Chondrocyte (in vitro differentiated cells): ENCODE data around the gene UGT2B17. TPM values are rescaled to one million over a fixed set of nuclear protein-coding genes. Genes with fewer than 3 reads are reported as not detected.
"Not testable (repeated sequence)": the region's sequence is repeated elsewhere in the genome, so short reads cannot be mapped to it uniquely, and the experiment has no call there.

Experiments
- DNase-seq: peaks from one replicate; pipeline ENCODE4 v3.0.0; 2021; ENCODE audit warnings: mixed read lengths, low spot score
- H3K27ac Mint-ChIP-seq: one replicate; pipeline ENCODE4 v1.8.0; 2021; ENCODE audit warnings: mild to moderate bottlenecking, moderate library complexity, mixed read lengths; ENCODE audit not compliant: unreplicated experiment
- H3K27me3 Mint-ChIP-seq: 2 replicates; pipeline ENCODE4 v1.8.0; 2021; ENCODE audit warnings: low read depth, mixed read lengths
- H3K36me3 Mint-ChIP-seq: 2 replicates; pipeline ENCODE4 v1.8.0; 2021; ENCODE audit warnings: low read depth, mixed read lengths
- H3K4me1 Mint-ChIP-seq: 2 replicates; pipeline ENCODE4 v1.8.0; 2021; ENCODE audit warnings: low read depth, mild to moderate bottlenecking, mixed read lengths
- H3K4me3 Mint-ChIP-seq: one replicate; pipeline ENCODE4 v1.8.0; 2021; ENCODE audit warnings: mild to moderate bottlenecking, moderate library complexity, mixed read lengths; ENCODE audit not compliant: unreplicated experiment
- H3K9me3 Mint-ChIP-seq: 2 replicates; pipeline ENCODE4 v1.8.0; 2021; ENCODE audit warnings: low read depth, mixed read lengths
- long read RNA-seq: library from polyadenylated mRNA; stranded (forward); transcript quantifications from one replicate; pipeline ENCODE4 v2.0.0, GENCODE V29; 2021
- total RNA-seq: library from RNA; stranded (reverse); gene quantifications from 3 replicates; pipeline ENCODE4 v1.2.1, GENCODE V29; 2021
- TF ChIP-seq, protein P1 (sequence below): fragments of 200-600 bp; sonication (generic); IDR thresholded peaks from 2 replicates; pipeline ENCODE4 v1.5.0; 2021; ENCODE audit warnings: antibody characterized with exemption, mild to moderate bottlenecking, moderate library complexity

UGT2B17 gene
- total RNA-seq: not detected in 3 replicates
- long read RNA-seq: 0 reads

- Mint-ChIP-seq H3K4me1 (no peaks in the 10 kb centered on the region), H3K27ac (no peak within 1 kb of the TSS), H3K9me3 (peaks cover 4% of the 10 kb centered on the region), H3K4me3 (no peak within 1 kb of the TSS), H3K36me3 (no peaks in the 10 kb centered on the region), H3K27me3 (no peaks in the 10 kb centered on the region)
- DNase-seq: no peak
- TF ChIP-seq, protein P1, sequence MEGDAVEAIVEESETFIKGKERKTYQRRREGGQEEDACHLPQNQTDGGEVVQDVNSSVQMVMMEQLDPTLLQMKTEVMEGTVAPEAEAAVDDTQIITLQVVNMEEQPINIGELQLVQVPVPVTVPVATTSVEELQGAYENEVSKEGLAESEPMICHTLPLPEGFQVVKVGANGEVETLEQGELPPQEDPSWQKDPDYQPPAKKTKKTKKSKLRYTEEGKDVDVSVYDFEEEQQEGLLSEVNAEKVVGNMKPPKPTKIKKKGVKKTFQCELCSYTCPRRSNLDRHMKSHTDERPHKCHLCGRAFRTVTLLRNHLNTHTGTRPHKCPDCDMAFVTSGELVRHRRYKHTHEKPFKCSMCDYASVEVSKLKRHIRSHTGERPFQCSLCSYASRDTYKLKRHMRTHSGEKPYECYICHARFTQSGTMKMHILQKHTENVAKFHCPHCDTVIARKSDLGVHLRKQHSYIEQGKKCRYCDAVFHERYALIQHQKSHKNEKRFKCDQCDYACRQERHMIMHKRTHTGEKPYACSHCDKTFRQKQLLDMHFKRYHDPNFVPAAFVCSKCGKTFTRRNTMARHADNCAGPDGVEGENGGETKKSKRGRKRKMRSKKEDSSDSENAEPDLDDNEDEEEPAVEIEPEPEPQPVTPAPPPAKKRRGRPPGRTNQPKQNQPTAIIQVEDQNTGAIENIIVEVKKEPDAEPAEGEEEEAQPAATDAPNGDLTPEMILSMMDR: no peak
These were observed at the start of gene UGT2B17 for GRCh38 chr4:68576272-68577125. Gene UGT2B17, minus strand, starts transcription at chr4:68576322. Its CDS starts 7,838 bp downstream, at chr4:68568484.

DNA sequence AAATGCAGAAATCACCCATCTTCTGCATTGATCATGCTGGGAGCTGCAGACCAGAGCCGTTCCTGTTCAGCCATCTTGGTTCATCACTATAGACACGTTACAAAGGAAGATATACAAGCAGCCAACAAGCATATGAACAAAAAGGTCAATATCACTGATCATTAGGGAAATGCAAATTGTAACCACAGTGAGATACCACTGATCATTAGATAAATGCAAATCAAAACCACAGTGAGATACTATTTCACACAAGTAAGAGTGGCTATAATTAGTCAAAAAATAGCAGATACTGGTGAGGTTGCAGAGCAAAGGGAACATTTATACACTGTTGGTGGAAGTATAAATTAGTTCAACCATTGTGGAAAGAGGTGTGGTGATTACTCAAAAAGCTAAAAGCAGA lies 46.6 kb upstream of the UGT2B17 start:
- H3K27ac Mint-ChIP-seq, H3K27me3 Mint-ChIP-seq, DNase-seq, H3K36me3 Mint-ChIP-seq, H3K4me3 Mint-ChIP-seq, H3K4me1 Mint-ChIP-seq, H3K9me3 Mint-ChIP-seq: not testable (repeated sequence)

DNA sequence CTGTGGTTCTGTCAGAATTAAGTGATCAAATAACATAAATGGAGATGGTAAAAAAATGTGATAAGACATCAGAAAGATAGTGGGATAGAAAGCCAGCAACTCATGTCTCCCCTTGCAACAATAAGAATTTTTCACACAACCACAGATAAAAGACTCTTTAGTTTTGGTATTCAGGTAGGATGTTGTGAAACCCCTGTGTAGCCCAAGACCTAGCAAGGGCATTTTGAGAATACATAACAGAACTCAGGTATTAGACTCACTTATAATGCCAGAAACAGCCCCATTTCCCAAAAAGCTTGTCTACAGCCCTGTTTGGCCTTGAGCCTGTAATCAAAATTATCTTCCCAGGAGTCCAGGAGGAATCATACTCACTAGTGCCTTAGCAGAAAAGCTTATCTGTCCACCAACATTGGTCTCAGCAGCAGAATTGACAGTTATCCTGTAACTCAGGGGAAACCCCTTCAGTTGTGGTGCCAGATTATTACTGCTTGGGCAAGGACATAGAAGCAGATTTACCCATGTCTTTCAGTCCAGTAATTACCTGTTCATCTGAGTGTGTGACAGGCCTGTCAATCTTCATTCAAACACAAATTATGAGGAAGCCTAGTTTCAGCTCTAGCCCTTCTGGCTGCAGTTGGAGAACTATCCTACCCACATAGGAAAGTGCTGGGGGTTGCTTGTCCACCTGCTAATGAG lies 41.0 kb upstream of the UGT2B17 start:
- no peaks in the 10 kb centered on the region for H3K36me3 Mint-ChIP-seq
- no peak overlapping the region for H3K27ac Mint-ChIP-seq
- H3K4me3 Mint-ChIP-seq: no peak overlapping the region
- TF ChIP-seq, protein P1: no peak
- no peak for DNase-seq
- no peaks in the 10 kb centered on the region for H3K4me1 Mint-ChIP-seq
- no peaks in the 10 kb centered on the region for H3K27me3 Mint-ChIP-seq
- no peaks in the 10 kb centered on the region for H3K9me3 Mint-ChIP-seq

- TF ChIP-seq, protein P1: no peak
- no peaks in the 10 kb centered on the region for H3K36me3 Mint-ChIP-seq
- H3K9me3 Mint-ChIP-seq: no peaks in the 10 kb centered on the region
- H3K4me1 Mint-ChIP-seq: no peaks in the 10 kb centered on the region
- H3K27me3 Mint-ChIP-seq: no peaks in the 10 kb centered on the region
- no peak overlapping the region for H3K4me3 Mint-ChIP-seq
- no peak for DNase-seq
- H3K27ac Mint-ChIP-seq: no peak overlapping the region
These were observed 39.7 kb upstream of the UGT2B17 start for GRCh38 chr4:68615699-68616422.

DNA sequence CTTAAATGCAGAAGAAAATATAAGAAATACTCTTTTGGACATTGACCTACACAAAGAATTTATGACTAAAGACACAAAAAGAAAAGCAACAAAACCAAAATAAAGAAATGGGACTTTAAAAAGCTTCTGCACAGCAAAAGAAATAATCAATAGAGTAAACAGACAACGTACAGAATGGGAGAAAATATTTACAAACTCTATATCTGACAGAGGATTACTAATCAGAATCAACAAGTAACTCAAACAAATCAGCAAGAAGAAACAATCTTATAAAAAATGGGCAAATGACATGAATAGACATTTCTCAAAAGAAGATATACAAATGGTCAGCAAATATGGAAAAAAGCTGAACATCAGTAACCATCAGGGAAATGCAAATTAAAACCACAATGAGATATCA lies 37.6 kb upstream of the UGT2B17 start:
- Mint-ChIP-seq H3K27ac (no peak overlapping the region), H3K27me3 (peaks cover 5% of the 10 kb centered on the region), H3K4me3 (no peak overlapping the region), H3K9me3 (no peaks in the 10 kb centered on the region), H3K4me1 (no peaks in the 10 kb centered on the region), H3K36me3 (no peaks in the 10 kb centered on the region)
- TF ChIP-seq, protein P1: no peak
- DNase-seq: no peak
